ENCODE measurements around the gene ANKRD34C.

ANKRD34C gene

DNA sequence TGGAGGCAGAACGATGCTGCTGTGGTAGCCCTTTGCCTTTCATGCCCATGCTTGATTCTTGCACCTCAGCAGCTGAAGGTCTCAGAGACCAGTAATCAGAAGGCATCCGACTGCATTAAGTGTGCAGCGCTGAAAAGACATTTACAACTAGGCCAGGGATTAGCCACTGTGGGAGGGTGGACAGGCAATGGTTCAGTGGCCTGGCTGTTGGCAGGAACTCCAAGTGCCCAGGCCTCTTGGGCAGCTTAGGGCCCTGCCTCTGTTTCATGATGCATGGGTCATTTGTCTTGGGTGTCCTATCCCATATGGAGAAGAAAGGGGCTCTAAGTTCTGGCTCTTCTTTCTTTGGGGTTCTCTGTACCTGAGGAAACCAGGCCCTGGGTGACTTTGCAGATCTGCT, 39.8 kb downstream of the ANKRD34C start:
- no peak for DNase-seq (ENCODE audit: low read depth in 1 of 2, low spot score in 1 of 2)
- Histone ChIP-seq H3K27ac (replicated peaks) (no peak overlapping the region), H3K4me3 (replicated peaks; ENCODE audit: insufficient read depth, low read length) (no peak overlapping the region), H3K27me3 (ENCODE audit: insufficient read depth, poor library complexity, severe bottlenecking) (no peaks in the 10 kb centered on the region)
- TF ChIP-seq SPI1 (IDR thresholded peaks at IDR 0.05; ENCODE audit: borderline replicate concordance, low read depth) (no peak), POLR2AphosphoS5 (IDR thresholded peaks at IDR 0.05; ENCODE audit: low read depth) (no peak), REST (IDR thresholded peaks at IDR 0.05; ENCODE audit: insufficient replicate concordance, low read depth) (no peak), GABPA (IDR thresholded peaks at IDR 0.05; ENCODE audit: low read depth) (no peak)
- TF ChIP-seq, protein P1, sequence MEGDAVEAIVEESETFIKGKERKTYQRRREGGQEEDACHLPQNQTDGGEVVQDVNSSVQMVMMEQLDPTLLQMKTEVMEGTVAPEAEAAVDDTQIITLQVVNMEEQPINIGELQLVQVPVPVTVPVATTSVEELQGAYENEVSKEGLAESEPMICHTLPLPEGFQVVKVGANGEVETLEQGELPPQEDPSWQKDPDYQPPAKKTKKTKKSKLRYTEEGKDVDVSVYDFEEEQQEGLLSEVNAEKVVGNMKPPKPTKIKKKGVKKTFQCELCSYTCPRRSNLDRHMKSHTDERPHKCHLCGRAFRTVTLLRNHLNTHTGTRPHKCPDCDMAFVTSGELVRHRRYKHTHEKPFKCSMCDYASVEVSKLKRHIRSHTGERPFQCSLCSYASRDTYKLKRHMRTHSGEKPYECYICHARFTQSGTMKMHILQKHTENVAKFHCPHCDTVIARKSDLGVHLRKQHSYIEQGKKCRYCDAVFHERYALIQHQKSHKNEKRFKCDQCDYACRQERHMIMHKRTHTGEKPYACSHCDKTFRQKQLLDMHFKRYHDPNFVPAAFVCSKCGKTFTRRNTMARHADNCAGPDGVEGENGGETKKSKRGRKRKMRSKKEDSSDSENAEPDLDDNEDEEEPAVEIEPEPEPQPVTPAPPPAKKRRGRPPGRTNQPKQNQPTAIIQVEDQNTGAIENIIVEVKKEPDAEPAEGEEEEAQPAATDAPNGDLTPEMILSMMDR (IDR thresholded peaks at IDR 0.05; ENCODE audit: insufficient read depth, low read length): no peak

DNA sequence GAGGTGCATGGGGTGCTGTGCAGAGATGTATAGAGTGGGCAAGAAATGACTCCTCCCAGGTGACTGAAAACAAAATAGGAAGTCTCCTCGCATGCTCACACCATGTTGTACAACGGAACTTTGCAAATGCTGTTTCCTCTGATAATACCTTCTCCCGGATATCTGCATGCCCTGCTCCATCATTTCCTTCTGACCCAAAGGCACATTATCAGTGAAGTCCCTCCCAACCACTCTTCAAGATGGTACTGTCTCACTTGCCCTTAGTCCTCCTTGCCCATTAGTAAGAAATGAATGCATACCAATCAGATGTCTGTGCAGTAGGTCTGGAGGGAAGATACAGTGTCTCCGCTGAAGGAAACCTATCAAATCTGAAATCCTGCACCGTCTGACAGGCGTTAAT, 40.4 kb downstream of the ANKRD34C start:
- H3K4me3 ChIP-seq (replicated peaks; ENCODE audit: insufficient read depth, low read length): no peak overlapping the region
- DNase-seq (ENCODE audit: low read depth in 1 of 2, low spot score in 1 of 2): no peak
- no peaks in the 10 kb centered on the region for H3K27me3 ChIP-seq (ENCODE audit: insufficient read depth, poor library complexity, severe bottlenecking)
- TF ChIP-seq GABPA (IDR thresholded peaks at IDR 0.05; ENCODE audit: low read depth) (no peak), SPI1 (IDR thresholded peaks at IDR 0.05; ENCODE audit: borderline replicate concordance, low read depth) (no peak), POLR2AphosphoS5 (IDR thresholded peaks at IDR 0.05; ENCODE audit: low read depth) (no peak), REST (IDR thresholded peaks at IDR 0.05; ENCODE audit: insufficient replicate concordance, low read depth) (no peak)
- TF ChIP-seq, protein P1 (IDR thresholded peaks at IDR 0.05; ENCODE audit: insufficient read depth, low read length): no peak
- no peak overlapping the region for H3K27ac ChIP-seq (replicated peaks)

DNA sequence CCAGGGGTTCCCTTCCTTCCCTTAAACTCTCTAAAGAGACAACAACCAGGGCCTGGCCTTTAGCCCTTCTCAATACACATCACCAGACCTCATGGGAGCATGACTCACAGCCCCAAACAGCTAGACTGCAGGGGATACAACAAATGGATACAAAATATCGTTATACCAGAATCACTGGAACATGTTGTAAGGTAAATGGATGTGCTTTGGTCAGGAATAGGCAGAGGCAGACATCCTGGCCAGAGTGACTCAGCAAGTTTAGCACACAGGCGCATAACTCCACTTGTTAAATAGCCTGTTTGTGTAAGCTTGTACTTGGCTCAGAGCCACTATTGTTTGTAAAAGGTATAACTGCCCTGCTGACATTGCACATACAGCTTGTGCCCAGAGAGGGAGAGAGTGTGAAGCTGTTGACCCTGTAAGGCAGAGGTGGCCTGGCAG, 46.7 kb downstream of the ANKRD34C start:
- no peak for TF ChIP-seq SPI1 (IDR thresholded peaks at IDR 0.05; ENCODE audit: borderline replicate concordance, low read depth)
- TF ChIP-seq GABPA (IDR thresholded peaks at IDR 0.05; ENCODE audit: low read depth): no peak
- no peak for TF ChIP-seq POLR2AphosphoS5 (IDR thresholded peaks at IDR 0.05; ENCODE audit: low read depth)
- no peak for TF ChIP-seq REST (IDR thresholded peaks at IDR 0.05; ENCODE audit: insufficient replicate concordance, low read depth)
- TF ChIP-seq, protein P1 (IDR thresholded peaks at IDR 0.05; ENCODE audit: insufficient read depth, low read length): no peak
- H3K27ac ChIP-seq (replicated peaks): no peak overlapping the region
- DNase-seq (ENCODE audit: low read depth in 1 of 2, low spot score in 1 of 2): no peak
- no peak overlapping the region for H3K4me3 ChIP-seq (replicated peaks; ENCODE audit: insufficient read depth, low read length)
- H3K27me3 ChIP-seq (ENCODE audit: insufficient read depth, poor library complexity, severe bottlenecking): no peaks in the 10 kb centered on the region
